ENCODE data around the gene UBE2R2. TPM values are rescaled to one million over a fixed set of nuclear protein-coding genes. Genes with fewer than 3 reads are reported as not detected.

The UBE2R2 gene
- total RNA-seq, 6 donors from 2014 or later: 24.6 to 33.6 (median 28.8) TPM

GRCh38 chr9:33780276-33780675 lies 36.7 kb upstream of the UBE2R2 start:
- Histone ChIP-seq H3K27ac (no peak overlapping the region), H3K36me3 (no peaks in the 10 kb centered on the region), H3K9me3 (no peaks in the 10 kb centered on the region), H3K4me3 (no peak overlapping the region), H3K4me1 (peaks cover 0 to 13% (median 2%) of the 10 kb centered on the region in 4 donors), H3K27me3 (no peaks in the 10 kb centered on the region)
- TF ChIP-seq CTCF (IDR thresholded peaks at IDR 0.05): no peak
- TF ChIP-seq POLR2AphosphoS5 (IDR thresholded peaks at IDR 0.05): no peak
- no peak for TF ChIP-seq EP300 (IDR thresholded peaks at IDR 0.05)
- TF ChIP-seq POLR2A (IDR thresholded peaks at IDR 0.05): no peak
- DNase-seq: no peak
- ATAC-seq (ENCODE audit: low FRiP score in 2 of 2): no peak

- ATAC-seq (ENCODE audit: low FRiP score in 2 of 2) (no peak), DNase-seq (no peak)
- H3K27me3 ChIP-seq: no peaks in the 10 kb centered on the region
- WGBS, 2 donors: 56 to 67% methylated on average over 1 of the region's 1 CpG
- H3K4me1 ChIP-seq: peaks cover 0 to 13% (median 2%) of the 10 kb centered on the region in 4 donors
- H3K27ac ChIP-seq: peak overlapping the region in 1 of 4 donors; percentile 1
- TF ChIP-seq CTCF (IDR thresholded peaks at IDR 0.05): no peak
- no peak for TF ChIP-seq POLR2A (IDR thresholded peaks at IDR 0.05)
- TF ChIP-seq EP300 (IDR thresholded peaks at IDR 0.05): no peak
- no peak overlapping the region for H3K4me3 ChIP-seq
- H3K36me3 ChIP-seq: no peaks in the 10 kb centered on the region
- no peaks in the 10 kb centered on the region for H3K9me3 ChIP-seq
These were observed 35.2 kb upstream of the UBE2R2 start for GRCh38 chr9:33781736-33782135.

- ATAC-seq (ENCODE audit: low FRiP score in 2 of 2) (no peak), DNase-seq (no peak)
- no peaks in the 10 kb centered on the region for H3K36me3 ChIP-seq
- no peak for TF ChIP-seq CTCF (IDR thresholded peaks at IDR 0.05)
- TF ChIP-seq POLR2AphosphoS5 (IDR thresholded peaks at IDR 0.05): no peak
- TF ChIP-seq POLR2A (IDR thresholded peaks at IDR 0.05): no peak
- no peak for TF ChIP-seq EP300 (IDR thresholded peaks at IDR 0.05)
- H3K9me3 ChIP-seq: no peaks in the 10 kb centered on the region
- H3K27me3 ChIP-seq: no peaks in the 10 kb centered on the region
- peak overlapping the region in 1 of 4 donors; percentile 1 for H3K27ac ChIP-seq
- no peak overlapping the region for H3K4me3 ChIP-seq
- peaks cover 0 to 13% (median 2%) of the 10 kb centered on the region in 4 donors for H3K4me1 ChIP-seq
- 22% methylated on average over 4 of the region's 4 CpGs for WGBS, 2 donors
These were observed 34.4 kb upstream of the UBE2R2 start for GRCh38 chr9:33782395-33783152.

GRCh38 chr9:33785914-33786313 lies 31.0 kb upstream of the UBE2R2 start:
- Histone ChIP-seq H3K4me3 (no peak overlapping the region), H3K27ac (no peak overlapping the region), H3K4me1 (peaks cover 0 to 13% (median 2%) of the 10 kb centered on the region in 4 donors), H3K27me3 (no peaks in the 10 kb centered on the region), H3K36me3 (no peaks in the 10 kb centered on the region), H3K9me3 (no peaks in the 10 kb centered on the region)
- DNase-seq (no peak), ATAC-seq (ENCODE audit: low FRiP score in 2 of 2) (no peak)
- 82 to 92% methylated on average over 5 of the region's 5 CpGs for WGBS, 2 donors
- no peak for TF ChIP-seq POLR2AphosphoS5 (IDR thresholded peaks at IDR 0.05)
- TF ChIP-seq CTCF (IDR thresholded peaks at IDR 0.05): no peak
- no peak for TF ChIP-seq EP300 (IDR thresholded peaks at IDR 0.05)
- no peak for TF ChIP-seq POLR2A (IDR thresholded peaks at IDR 0.05)

GRCh38 chr9:33786681-33787080 lies 30.3 kb upstream of the UBE2R2 start:
- Histone ChIP-seq H3K27me3 (no peaks in the 10 kb centered on the region), H3K36me3 (no peaks in the 10 kb centered on the region), H3K4me1 (peaks cover 0 to 13% (median 2%) of the 10 kb centered on the region in 4 donors), H3K27ac (no peak overlapping the region), H3K4me3 (no peak overlapping the region), H3K9me3 (no peaks in the 10 kb centered on the region)
- DNase-seq (no peak), ATAC-seq (ENCODE audit: low FRiP score in 2 of 2) (no peak)
- TF ChIP-seq EP300 (IDR thresholded peaks at IDR 0.05): no peak
- no peak for TF ChIP-seq POLR2A (IDR thresholded peaks at IDR 0.05)
- TF ChIP-seq POLR2AphosphoS5 (IDR thresholded peaks at IDR 0.05): no peak
- 93 to 100% methylated on average over 2 of the region's 2 CpGs for WGBS, 2 donors

All from upper lobe of left lung (tissue), 6 donors.